ES-I3 (cell line): Measurements from ENCODE around the gene HPD.

ENCODE experiments used
- H3K36me3 ChIP-seq: 2 replicates; pipeline ENCODE4 v1.6.1; 2013; ENCODE audit warnings: mild to moderate bottlenecking, low read length, control low read depth, moderate library complexity; ENCODE audit not compliant: insufficient read depth
- H3K4me1 ChIP-seq: 2 replicates; pipeline ENCODE4 v1.6.1; 2013; ENCODE audit warnings: mild to moderate bottlenecking, control low read depth, low read length; ENCODE audit not compliant: insufficient read depth
- H3K9ac ChIP-seq: 2 replicates; pipeline ENCODE4 v1.6.1; 2013; ENCODE audit warnings: low read depth, mild to moderate bottlenecking, low read length, moderate library complexity
- H3K9me3 ChIP-seq: 2 replicates; pipeline ENCODE4 v1.6.1; 2013; ENCODE audit warnings: mild to moderate bottlenecking, low read length, moderate library complexity; ENCODE audit not compliant: control insufficient read depth, insufficient read depth

Gene HPD

GRCh38 chr12:121806009-121806545 lies 52.6 kb downstream of the HPD start:
- no peaks in the 10 kb centered on the region for H3K9me3 ChIP-seq
- H3K9ac ChIP-seq = peak overlapping the region; percentile 82
- peaks cover 15% of the 10 kb centered on the region for H3K4me1 ChIP-seq
- peaks cover 4% of the 10 kb centered on the region; the same call in 1 of the 2 replicates for H3K36me3 ChIP-seq

DNA sequence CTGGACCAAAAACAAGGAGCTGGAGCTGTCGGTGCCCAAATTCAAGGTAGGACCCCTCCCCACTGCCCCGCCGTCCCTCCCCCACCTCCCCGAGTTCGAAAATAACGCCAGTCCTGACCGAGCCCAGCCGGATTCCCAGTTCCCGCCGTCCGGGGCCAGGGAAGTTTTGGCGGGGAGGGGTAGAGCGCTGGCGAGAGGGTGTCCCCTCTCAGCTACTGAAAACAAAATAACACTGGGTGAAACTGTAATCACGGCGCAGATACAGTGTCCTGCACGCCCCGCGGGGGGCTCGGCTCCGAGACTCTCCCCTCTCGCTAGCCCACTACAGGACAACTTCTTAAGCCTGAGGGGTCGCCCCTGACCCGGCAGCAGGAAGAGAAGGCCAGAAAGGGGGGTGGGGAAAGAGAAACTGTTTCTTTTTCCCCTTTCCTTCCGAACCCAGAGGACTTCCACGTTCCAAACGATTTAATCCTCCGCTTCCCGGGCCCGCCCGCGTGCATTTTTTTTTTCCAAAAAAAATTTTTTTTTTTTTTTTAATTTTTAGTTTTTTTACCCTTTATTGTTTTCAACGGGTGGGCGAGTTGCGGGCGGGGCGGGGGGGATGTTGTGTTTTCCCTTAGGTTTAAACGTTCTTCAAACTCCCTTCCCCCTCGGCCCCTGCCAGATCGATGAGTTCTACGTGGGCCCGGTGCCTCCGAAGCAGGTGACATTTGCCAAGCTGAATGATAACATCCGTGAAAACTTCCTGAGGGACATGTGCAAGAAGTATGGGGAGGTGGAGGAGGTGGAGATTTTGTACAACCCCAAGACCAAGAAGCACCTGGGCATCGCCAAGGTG lies 53.3 kb downstream of the HPD start:
- Histone ChIP-seq H3K36me3 (peaks cover 4% of the 10 kb centered on the region; the same call in 1 of the 2 replicates), H3K4me1 (peaks cover 11% of the 10 kb centered on the region; the same call in 1 of the 2 replicates)

GRCh38 chr12:121804417-121805111 lies 54.1 kb downstream of the HPD start:
- peaks cover 4% of the 10 kb centered on the region; the same call in 1 of the 2 replicates for H3K36me3 ChIP-seq
- no peaks in the 10 kb centered on the region for H3K9me3 ChIP-seq
- peaks cover 11% of the 10 kb centered on the region; the same call in 1 of the 2 replicates for H3K4me1 ChIP-seq
- H3K9ac ChIP-seq = peak overlapping the region; percentile 82

More for the DNA sequence above, 53.3 kb downstream of the HPD start:
- Histone ChIP-seq H3K9ac (peak overlapping the region; percentile 82), H3K9me3 (no peaks in the 10 kb centered on the region)

- peak within 1 kb of the TSS; percentile 99 for H3K9ac ChIP-seq
- H3K36me3 ChIP-seq = no peaks in the 10 kb centered on the region; the same call in 1 of the 2 replicates
- no peaks in the 10 kb centered on the region for H3K9me3 ChIP-seq
- peaks cover 14% of the 10 kb centered on the region; the same call in 1 of the 2 replicates for H3K4me1 ChIP-seq
These were observed 54.7 kb downstream of the HPD start, which contains the start of gene SETD1B for GRCh38 chr12:121803861-121804416. TSS of gene SETD1B (plus strand) at chr12:121804009. CDS start at chr12:121804738, 729 bp downstream.

DNA sequence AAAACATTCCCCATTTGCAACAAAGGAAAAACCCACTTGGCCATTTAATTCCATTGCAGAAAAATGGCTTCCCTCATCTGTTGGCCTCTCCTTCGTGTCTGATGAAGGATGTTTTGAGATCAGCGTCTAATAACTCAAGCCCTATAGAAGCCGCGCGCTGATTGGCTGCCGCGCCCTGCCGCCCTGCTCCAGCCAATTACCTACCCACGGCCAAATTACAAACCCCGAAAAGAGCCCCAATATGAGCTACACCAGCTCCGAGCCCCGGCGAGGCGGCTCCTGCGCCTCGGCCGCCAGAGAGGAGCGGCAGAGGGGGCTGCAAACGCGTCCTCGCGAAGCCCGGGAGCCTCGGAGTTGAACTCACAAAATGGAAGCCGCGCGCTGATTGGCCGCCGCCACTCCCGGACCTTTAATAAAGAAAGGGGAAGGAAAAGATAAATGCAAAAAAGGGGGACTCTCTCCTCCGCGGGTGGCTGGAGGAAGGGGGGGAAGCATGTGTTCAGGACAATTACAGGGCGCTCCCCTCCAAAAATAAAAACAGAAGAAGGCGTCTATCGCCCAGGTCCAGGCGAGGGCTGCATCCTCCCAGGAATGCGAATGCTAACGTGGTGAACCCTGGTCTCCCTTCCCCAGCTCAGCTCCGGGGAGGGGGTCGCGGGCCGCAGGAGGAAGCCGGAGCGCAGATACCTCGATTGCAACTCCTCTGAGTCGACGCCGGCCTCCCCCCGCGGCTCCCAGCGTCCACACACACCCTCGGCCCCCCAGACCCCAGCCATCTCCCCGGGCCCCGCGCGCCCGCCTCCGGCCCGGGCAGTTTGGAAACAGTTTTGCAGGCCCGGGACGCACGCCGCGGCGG lies 55.6 kb downstream of the HPD start:
- peak overlapping the region; percentile 99 for H3K9ac ChIP-seq
- H3K4me1 ChIP-seq = peaks cover 21% of the 10 kb centered on the region; the same call in 1 of the 2 replicates
- H3K9me3 ChIP-seq = no peaks in the 10 kb centered on the region
- H3K36me3 ChIP-seq = no peaks in the 10 kb centered on the region; the same call in 1 of the 2 replicates

- Histone ChIP-seq H3K4me1 (peaks cover 22% of the 10 kb centered on the region; the same call in 1 of the 2 replicates), H3K9me3 (no peaks in the 10 kb centered on the region), H3K36me3 (no peaks in the 10 kb centered on the region; the same call in 1 of the 2 replicates), H3K9ac (peak overlapping the region; percentile 99)
These were observed 56.2 kb downstream of the HPD start for GRCh38 chr12:121802485-121802842.

- H3K9me3 ChIP-seq = no peaks in the 10 kb centered on the region
- peaks cover 16% of the 10 kb centered on the region; the same call in 1 of the 2 replicates for H3K4me1 ChIP-seq
- no peaks in the 10 kb centered on the region; the same call in 1 of the 2 replicates for H3K36me3 ChIP-seq
These were observed 56.8 kb downstream of the HPD start for GRCh38 chr12:121801595-121802484.

GRCh38 chr12:121800694-121801594 lies 57.7 kb downstream of the HPD start:
- Histone ChIP-seq H3K36me3 (no peaks in the 10 kb centered on the region; the same call in 1 of the 2 replicates), H3K9ac (peak overlapping the region; percentile 99), H3K9me3 (no peaks in the 10 kb centered on the region), H3K4me1 (peaks cover 12% of the 10 kb centered on the region; the same call in 1 of the 2 replicates)

More at GRCh38 chr12:121801595-121802484, 56.8 kb downstream of the HPD start:
- peak overlapping the region; percentile 99 for H3K9ac ChIP-seq

DNA sequence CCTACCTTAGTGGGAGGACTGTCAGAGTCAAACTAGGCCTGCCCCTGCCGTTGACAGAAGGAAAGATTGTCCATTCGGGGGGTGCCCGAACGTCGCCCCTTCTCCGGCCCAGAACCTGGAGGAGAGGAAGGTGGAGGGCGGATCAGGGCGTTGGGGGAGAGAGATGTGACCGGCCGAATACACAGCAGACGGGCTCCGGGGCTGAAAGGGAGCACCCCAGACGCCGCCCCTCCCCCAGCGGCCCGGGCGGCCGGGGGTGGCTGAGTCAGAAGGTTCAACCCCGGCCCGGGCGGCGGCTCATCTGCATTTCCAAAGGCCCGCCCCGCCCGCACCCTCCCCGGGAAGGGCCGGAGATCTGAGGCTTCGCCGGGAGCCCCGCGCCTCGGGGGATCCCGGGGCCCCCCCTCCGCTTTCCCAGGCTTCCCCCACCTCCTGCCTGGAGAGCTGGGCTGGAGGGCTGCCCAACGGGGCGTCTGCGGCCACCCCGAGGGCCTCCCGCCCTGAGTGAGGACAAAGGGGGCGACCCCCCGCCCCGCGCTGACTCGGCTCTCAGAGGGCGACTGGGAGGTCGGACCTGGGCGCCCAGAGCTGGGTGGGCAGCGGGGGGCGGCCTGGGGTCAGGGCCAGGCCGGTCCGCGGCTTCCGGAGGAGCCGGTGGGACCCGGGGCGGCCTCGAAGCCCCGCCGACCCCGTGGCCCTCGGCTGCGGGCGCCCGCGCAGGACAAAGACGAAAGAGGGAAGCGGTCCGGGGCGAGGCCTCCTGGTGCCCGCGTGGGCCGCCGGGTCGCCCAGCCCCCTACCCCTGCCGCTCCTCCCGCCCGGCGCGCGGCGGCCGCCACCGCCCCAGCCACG lies 58.6 kb downstream of the HPD start:
- Histone ChIP-seq H3K36me3 (no peaks in the 10 kb centered on the region; the same call in 1 of the 2 replicates), H3K9me3 (no peaks in the 10 kb centered on the region), H3K9ac (peak overlapping the region; percentile 99), H3K4me1 (peaks cover 12% of the 10 kb centered on the region; the same call in 1 of the 2 replicates)

DNA sequence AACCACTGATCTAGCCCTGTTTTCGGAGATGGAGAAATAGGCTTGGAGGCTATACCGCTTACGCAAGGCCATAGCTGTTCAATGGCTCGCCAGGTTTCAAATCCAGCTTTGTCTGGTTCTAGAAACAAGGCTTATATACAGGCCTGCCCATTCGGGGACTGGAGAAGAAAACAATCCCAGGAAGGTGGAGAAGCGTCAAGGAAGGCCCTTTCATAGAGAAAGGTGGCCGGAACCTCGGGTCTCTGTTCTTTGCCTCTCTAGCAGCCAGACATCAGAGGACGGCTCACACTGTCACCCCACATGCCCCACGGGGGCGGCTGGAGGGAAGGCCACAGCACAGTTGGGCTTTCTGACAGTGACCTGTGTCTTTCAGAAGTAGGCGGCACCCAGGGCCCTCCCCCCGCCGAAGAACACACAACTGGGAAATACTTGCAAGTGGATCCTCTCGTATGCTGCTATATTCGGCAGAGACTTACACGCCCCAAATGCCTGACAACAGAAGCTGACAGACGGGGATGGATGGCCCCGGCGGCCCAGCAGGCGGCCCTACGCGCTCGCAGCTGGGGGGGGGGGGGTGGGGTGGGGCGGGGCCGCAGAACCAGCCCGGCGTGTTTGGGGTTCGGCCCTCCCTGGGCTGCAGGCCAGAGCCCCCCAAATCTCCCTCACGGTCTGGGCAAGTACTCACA lies 59.4 kb downstream of the HPD start:
- H3K4me1 ChIP-seq = peaks cover 12% of the 10 kb centered on the region; the same call in 1 of the 2 replicates
- peak overlapping the region; percentile 99 for H3K9ac ChIP-seq
- no peaks in the 10 kb centered on the region for H3K9me3 ChIP-seq
- H3K36me3 ChIP-seq = no peaks in the 10 kb centered on the region; the same call in 1 of the 2 replicates

DNA sequence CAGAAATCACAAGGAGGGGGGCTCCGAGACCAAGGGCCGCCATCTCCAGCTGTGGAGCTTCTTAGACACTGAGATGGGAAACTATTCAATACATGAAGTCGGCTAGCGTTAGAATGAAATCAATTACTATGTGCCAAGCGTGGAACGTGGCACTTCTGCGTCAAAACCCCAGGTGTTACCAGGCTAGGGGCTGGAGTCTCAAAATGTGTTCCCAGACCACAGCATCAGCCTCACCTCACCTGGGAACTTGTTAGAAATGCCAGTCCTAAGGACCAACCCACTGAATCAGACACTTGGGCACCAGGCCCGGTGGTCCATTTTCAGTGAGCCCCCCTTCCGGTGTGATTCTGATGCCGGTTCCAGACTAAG lies 59.9 kb downstream of the HPD start:
- no peaks in the 10 kb centered on the region; the same call in 1 of the 2 replicates for H3K36me3 ChIP-seq
- H3K9me3 ChIP-seq = no peaks in the 10 kb centered on the region
- peaks cover 12% of the 10 kb centered on the region; the same call in 1 of the 2 replicates for H3K4me1 ChIP-seq
- H3K9ac ChIP-seq = peak overlapping the region; percentile 50
